GM13976 (cell line): ENCODE results near the gene MYPN.
"Not testable (repeated sequence)": the region's sequence is repeated elsewhere in the genome, so short reads cannot be mapped to it uniquely, and the experiment has no call there.

Experiments
- DNase-seq: peaks from one replicate; pipeline ENCODE4 v3.0.0; 2012; ENCODE audit warnings: low spot score
- CTCF ChIP-seq: IDR thresholded peaks from 2 replicates; pipeline ENCODE4 v1.5.1; 2012; ENCODE audit warnings: borderline replicate concordance, mild to moderate bottlenecking; ENCODE audit not compliant: insufficient read depth; ENCODE audit errors: extremely low read depth, missing control alignments, control extremely low read depth
- in situ Hi-C: fragments of 300-500 bp; cut with MboI; formaldehyde crosslinking; loops from one replicate; pipeline ENCODE4 v1.12.0; 2022; ENCODE audit warnings: low sequenced_read_pairs, mixed read lengths, inconsistent platforms; ENCODE audit not compliant: unreplicated experiment

The MYPN gene

GRCh38 chr10:68238371-68238770 lies 129.1 kb downstream of the MYPN start:
- no peak for DNase-seq
- TF ChIP-seq CTCF, result no peak
- in situ Hi-C loops, result no loop called here

GRCh38 chr10:68239069-68239468 lies 129.8 kb downstream of the MYPN start:
- no peak for TF ChIP-seq CTCF
- no peak for DNase-seq
- in situ Hi-C loops, result no loop called here

- in situ Hi-C loops, result no loop called here
- TF ChIP-seq CTCF, result no peak
- no peak for DNase-seq
These were observed 130.4 kb downstream of the MYPN start for GRCh38 chr10:68239596-68240150.

- TF ChIP-seq CTCF, result no peak
- in situ Hi-C loops, result no loop called here
- no peak for DNase-seq
These were observed 132.8 kb downstream of the MYPN start for GRCh38 chr10:68242051-68242450.

- DNase-seq, in situ Hi-C loops: not testable (repeated sequence)
These were observed 137.1 kb downstream of the MYPN start for GRCh38 chr10:68246397-68246796.

- no peak for DNase-seq
- TF ChIP-seq CTCF, result no peak
- in situ Hi-C loops, result no loop called here
These were observed 138.6 kb downstream of the MYPN start for GRCh38 chr10:68247931-68248330.

- DNase-seq, result no peak
- TF ChIP-seq CTCF, result no peak
- in situ Hi-C loops, result no loop called here
These were observed 140.0 kb downstream of the MYPN start for GRCh38 chr10:68249297-68249696.
